Uterus (tissue), 4 donors: Measurements from ENCODE around the gene IL1RL1. TPM values are rescaled to one million over a fixed set of nuclear protein-coding genes. Genes with fewer than 3 reads are reported as not detected.

Experiments used
- DNase-seq, 2 donors: peaks; one replicate each; pipeline ENCODE4 v3.0.0-alpha.2; 2019 to 2020
- H3K27ac ChIP-seq, 2 donors: fragments of 200-600 bp; sonication (generic); 1 replicate in 1 of 2; 2 replicates in 1 of 2; pipeline ENCODE4 v1.5.1; 2016 to 2018
- H3K27me3 ChIP-seq, 2 donors: fragments of 200-600 bp; sonication (generic); one replicate each; pipeline ENCODE4 v1.5.1; 2018 to 2019; ENCODE audit warnings: control low read depth in 1 of 2
- H3K36me3 ChIP-seq, 2 donors: fragments of 200-600 bp; sonication (generic); one replicate each; pipeline ENCODE4 v1.5.1; 2019; ENCODE audit warnings: control low read depth in 1 of 2
- H3K4me1 ChIP-seq, 2 donors: fragments of 200-600 bp; sonication (generic); one replicate each; pipeline ENCODE4 v1.5.1; 2018 to 2019; ENCODE audit warnings: control low read depth in 1 of 2
- H3K4me3 ChIP-seq, 2 donors: fragments of 200-600 bp; sonication (generic); 1 replicate in 1 of 2; 2 replicates in 1 of 2; pipeline ENCODE4 v1.5.1; 2018 to 2019; ENCODE audit warnings: mild to moderate bottlenecking in 1 of 2
- H3K9me3 ChIP-seq, 2 donors: fragments of 200-600 bp; sonication (generic); one replicate each; pipeline ENCODE4 v1.5.1; 2019; ENCODE audit warnings: control low read depth in 1 of 2
- POLR2A ChIP-seq, 2 donors: fragments of 450-650 bp; IDR thresholded peaks; one replicate each; pipeline ENCODE4 v1.6.1; 2016; ENCODE audit warnings: antibody characterized with exemption in 2 of 2, mild to moderate bottlenecking in 1 of 2, moderate library complexity in 1 of 2
- intact Hi-C: fragments of 100-400 bp; cut with DNase I; formaldehyde crosslinking; loops from one replicate; pipeline ENCODE4 v1.15.1; 2023; ENCODE audit warnings: low total_unique reads
- total RNA-seq, 4 donors: library from RNA; depleted of rRNA in 3 of 4; stranded (reverse); fragments of >200 nt in 3 of 4; gene quantifications; one replicate each; pipeline versions ENCODE4 v1.1.0 to v1.2.4, GENCODE V29; 2014 to 2023
- TF ChIP-seq, protein P1 (sequence below), 4 experiments: fragments of 200-600 bp in 2 of 4; fragments of 450-650 bp in 2 of 4; sonication (generic) in 2 of 4; IDR thresholded peaks; one replicate each; pipeline ENCODE4 v1.5.1; 2016 to 2019; ENCODE audit warnings: antibody characterized with exemption in 4 of 4, mild to moderate bottlenecking in 2 of 4, moderate library complexity in 1 of 4
- donor health status: DM: yes; HTN: yes; CAD: no.

The IL1RL1 gene
- total RNA-seq, 4 donors from 2014 or later: 1.7 to 12.3 (median 6.8) TPM

DNA sequence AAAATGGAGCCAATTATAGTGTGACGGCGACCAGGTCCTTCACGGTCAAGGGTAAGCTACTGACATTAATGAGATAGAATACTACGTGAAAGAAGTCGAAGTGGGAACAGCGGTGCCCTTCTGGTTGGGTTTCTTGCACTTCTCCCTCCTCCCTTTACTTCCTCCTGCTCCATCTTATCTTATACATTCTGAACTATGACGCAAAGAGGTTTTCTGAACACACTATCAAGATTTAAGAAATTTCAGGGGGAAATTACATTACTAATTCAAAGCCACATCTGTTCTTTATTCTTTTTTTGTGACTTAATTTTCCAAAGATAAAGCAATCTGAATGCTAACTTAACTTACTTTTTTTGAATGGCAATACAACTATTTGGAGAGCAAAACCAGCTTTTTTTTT is 29.4 kb downstream of the IL1RL1 start:
- no peak for TF ChIP-seq POLR2A (IDR thresholded peaks at IDR 0.05)
- TF ChIP-seq, protein P1, sequence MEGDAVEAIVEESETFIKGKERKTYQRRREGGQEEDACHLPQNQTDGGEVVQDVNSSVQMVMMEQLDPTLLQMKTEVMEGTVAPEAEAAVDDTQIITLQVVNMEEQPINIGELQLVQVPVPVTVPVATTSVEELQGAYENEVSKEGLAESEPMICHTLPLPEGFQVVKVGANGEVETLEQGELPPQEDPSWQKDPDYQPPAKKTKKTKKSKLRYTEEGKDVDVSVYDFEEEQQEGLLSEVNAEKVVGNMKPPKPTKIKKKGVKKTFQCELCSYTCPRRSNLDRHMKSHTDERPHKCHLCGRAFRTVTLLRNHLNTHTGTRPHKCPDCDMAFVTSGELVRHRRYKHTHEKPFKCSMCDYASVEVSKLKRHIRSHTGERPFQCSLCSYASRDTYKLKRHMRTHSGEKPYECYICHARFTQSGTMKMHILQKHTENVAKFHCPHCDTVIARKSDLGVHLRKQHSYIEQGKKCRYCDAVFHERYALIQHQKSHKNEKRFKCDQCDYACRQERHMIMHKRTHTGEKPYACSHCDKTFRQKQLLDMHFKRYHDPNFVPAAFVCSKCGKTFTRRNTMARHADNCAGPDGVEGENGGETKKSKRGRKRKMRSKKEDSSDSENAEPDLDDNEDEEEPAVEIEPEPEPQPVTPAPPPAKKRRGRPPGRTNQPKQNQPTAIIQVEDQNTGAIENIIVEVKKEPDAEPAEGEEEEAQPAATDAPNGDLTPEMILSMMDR (IDR thresholded peaks at IDR 0.05): no peak
- H3K4me1 ChIP-seq: no peaks in the 10 kb centered on the region

GRCh38 chr2:102342888-102343287 is 31.5 kb downstream of the IL1RL1 start:
- DNase-seq: no peak
- no peak overlapping the region for H3K27ac ChIP-seq
- H3K27me3 ChIP-seq: no peaks in the 10 kb centered on the region
- H3K4me3 ChIP-seq: no peak overlapping the region
- no peaks in the 10 kb centered on the region for H3K4me1 ChIP-seq
- no peaks in the 10 kb centered on the region for H3K9me3 ChIP-seq
- no peaks in the 10 kb centered on the region for H3K36me3 ChIP-seq
- intact Hi-C loops: no loop called here
- TF ChIP-seq POLR2A (IDR thresholded peaks at IDR 0.05): no peak
- TF ChIP-seq, protein P1 (IDR thresholded peaks at IDR 0.05): no peak

More for the DNA sequence above, 29.4 kb downstream of the IL1RL1 start:
- intact Hi-C loops: no loop called here
- Histone ChIP-seq H3K4me3 (no peak overlapping the region), H3K27me3 (no peaks in the 10 kb centered on the region), H3K36me3 (no peaks in the 10 kb centered on the region), H3K9me3 (no peaks in the 10 kb centered on the region), H3K27ac (no peak overlapping the region)
- DNase-seq: no peak

DNA sequence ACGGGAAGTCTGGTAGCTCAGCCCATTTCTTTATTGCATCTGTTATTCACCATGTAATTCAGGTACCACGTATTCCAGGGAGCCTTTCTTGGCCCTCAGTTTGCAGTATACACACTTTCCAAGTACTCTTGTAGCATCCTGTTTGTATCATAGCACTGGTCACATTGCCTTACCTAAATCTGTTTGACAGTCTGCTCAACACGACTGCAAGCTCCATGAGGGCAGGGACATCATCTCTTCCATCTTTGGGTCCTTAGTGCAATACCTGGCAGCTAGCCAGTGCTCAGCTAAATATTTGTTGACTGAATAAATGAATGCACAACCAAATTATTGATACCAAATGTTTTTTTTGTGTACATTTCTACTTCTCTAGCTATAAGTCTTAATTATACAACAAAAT is 33.0 kb downstream of the IL1RL1 start:
- no peak for DNase-seq
- Histone ChIP-seq H3K27ac (no peak overlapping the region), H3K27me3 (no peaks in the 10 kb centered on the region), H3K4me1 (no peaks in the 10 kb centered on the region), H3K9me3 (no peaks in the 10 kb centered on the region), H3K4me3 (no peak overlapping the region), H3K36me3 (no peaks in the 10 kb centered on the region)
- TF ChIP-seq, protein P1 (IDR thresholded peaks at IDR 0.05): no peak
- no peak for TF ChIP-seq POLR2A (IDR thresholded peaks at IDR 0.05)
- intact Hi-C loops: no loop called here

DNA sequence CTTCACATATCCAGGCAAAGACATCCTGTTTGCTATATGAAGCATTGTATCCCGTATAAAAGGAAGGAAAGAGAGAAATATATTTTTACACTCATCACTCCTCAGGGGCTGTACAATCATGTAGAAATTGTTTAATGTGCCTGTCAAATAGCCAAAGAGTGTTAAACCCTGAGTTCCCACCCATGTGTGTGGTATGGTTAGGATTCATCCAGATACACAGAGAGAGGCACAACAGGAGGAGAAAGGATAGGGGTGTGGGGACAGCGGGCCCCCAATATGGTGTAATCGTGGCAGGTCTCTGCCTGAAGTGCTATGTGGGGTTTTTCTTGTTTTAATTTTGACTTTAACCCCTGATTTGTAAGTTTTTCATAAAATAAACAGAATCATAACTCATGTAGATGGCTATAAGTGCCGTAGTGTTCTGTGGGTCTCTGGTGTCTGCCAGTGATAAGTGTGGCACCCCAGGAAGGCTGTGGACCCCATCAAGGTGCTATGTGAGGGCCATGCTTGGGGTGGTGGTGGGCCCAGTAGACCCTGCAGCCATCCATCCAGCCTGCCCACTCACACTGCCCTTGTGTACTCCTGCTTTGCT is 34.1 kb downstream of the IL1RL1 start:
- Histone ChIP-seq H3K4me3 (no peak overlapping the region), H3K36me3 (no peaks in the 10 kb centered on the region), H3K9me3 (no peaks in the 10 kb centered on the region), H3K27ac (no peak overlapping the region), H3K4me1 (no peaks in the 10 kb centered on the region), H3K27me3 (no peaks in the 10 kb centered on the region)
- intact Hi-C loops: no loop called here
- no peak for TF ChIP-seq POLR2A (IDR thresholded peaks at IDR 0.05)
- TF ChIP-seq, protein P1 (IDR thresholded peaks at IDR 0.05): no peak
- DNase-seq: no peak

DNA sequence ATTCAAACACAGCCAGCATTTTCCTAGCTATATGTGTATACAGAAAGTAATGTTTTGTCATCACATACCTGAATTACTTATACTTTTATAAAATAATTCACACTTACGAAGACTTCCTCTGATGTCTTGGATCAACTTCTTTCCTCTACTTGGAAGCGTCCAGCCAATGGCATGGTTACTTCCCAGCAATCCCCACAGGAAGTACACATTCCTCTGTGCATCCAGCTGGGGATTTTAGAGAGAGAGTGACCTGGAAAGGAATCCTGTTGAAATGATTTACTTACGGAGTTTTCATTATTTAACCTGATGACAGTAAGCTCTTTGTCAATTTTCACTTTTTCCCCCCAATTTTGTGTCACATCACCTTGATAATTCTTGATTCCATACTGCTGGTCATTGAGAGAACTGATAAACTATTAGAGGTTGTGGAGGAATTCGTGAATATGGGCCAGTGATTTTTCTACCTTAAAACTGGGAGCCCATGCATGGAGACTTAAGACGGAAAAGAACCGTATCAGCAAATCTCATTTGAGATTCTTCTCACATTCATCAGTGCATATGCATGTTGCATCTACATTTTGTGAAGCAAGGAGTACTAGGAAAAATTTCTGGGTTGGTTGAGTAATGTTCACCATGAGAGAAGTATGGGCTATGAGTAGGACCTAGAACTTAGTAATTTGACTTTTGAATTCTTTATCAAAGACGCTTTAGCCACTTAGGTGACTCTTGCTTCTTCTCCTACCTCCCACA is 35.2 kb downstream of the IL1RL1 start:
- DNase-seq: no peak
- no peaks in the 10 kb centered on the region for H3K4me1 ChIP-seq
- intact Hi-C loops: no loop called here
- no peak overlapping the region for H3K4me3 ChIP-seq
- no peak overlapping the region for H3K27ac ChIP-seq
- no peak for TF ChIP-seq POLR2A (IDR thresholded peaks at IDR 0.05)
- TF ChIP-seq, protein P1 (IDR thresholded peaks at IDR 0.05): no peak
- H3K36me3 ChIP-seq: no peaks in the 10 kb centered on the region
- no peaks in the 10 kb centered on the region for H3K27me3 ChIP-seq
- H3K9me3 ChIP-seq: no peaks in the 10 kb centered on the region
